DMS 273 treated with DMSO at 0.1 percent for 48 hours (cell line): Measurements from ENCODE around the gene GLRX3.
"Not testable (repeated sequence)": the region's sequence is repeated elsewhere in the genome, so short reads cannot be mapped to it uniquely, and the experiment has no call there.

ENCODE experiments used
- DNase-seq: peaks from one replicate; lab custom pipeline; 2025; lab: John Stamatoyannopoulos, UW

Gene GLRX3

DNA sequence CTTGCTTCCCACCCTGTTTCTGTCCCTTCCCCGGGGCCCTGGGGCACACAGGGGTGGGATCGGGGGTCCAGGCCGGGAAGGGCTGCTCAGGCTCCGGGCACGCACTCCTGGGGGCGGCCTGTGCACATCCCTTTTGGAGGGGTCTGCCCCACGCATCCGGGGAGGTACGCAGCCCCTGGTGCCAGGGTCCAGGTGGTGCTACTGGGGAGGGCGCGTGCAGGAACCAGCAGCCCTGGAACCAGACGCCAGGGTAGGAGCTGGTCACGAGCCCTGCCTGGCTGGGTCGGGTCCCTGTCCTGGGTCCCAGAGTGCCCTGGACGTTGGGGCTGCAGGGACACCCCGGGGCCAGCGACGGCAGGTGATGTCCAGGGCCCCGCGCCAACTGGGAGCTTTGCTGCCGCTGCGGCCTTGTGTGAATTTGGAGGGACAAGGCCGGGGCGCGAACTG lies 53.4 kb downstream of the GLRX3 start:
- DNase-seq = no peak

DNA sequence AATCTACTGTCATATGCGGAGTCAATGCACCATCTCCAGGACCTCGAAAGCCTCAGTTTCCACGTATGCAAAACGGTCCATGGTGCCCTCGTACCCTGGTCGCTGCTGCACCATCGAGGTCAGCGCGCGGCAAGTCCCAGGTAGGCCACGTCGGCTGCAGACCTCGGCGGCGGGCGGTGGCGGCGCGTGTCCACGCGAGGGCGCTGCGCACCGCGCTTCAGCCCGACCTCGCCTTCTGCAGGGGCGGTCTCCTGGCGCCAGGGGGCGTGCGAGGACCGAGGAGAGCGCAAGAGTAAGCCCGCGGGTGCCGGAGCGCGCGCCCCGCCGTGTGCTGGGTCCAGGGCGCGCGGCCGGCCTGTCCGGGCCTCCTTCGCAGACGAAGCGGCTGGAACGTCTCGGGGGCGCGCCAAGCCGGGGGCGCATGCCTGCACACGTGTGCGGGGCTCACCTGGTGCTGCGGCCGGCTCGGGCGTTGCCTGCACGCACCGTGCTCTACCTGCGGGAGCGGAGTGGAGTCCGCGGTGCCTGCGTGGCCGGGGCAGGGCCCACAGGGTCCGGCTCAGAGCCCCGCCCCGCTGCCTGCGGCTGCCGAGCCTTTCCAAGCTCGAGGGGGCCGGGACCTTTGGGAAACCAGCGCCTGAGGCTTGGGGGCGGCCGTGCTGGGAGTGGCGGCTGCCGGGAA lies 54.0 kb downstream of the GLRX3 start:
- DNase-seq = no peak

DNA sequence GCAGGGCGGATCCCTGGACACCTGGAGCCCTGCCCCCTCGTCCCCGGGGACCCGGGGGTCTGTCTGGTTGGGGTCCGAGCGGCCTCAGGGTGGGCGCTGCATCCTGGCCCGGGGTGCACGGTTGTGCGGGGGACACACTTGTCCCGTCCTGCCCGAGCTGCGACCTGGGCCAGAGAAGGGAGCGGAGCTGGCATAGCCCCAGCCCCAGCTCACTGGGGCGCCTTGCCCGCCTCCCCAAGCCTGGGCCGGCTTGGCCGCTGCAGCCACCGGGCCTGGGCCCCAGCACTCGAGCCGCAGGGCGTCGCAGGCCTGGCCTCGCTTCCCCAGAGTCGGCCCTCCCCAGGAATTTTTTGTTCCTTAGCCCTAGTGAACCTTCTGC lies 54.5 kb downstream of the GLRX3 start:
- DNase-seq = no peak

DNA sequence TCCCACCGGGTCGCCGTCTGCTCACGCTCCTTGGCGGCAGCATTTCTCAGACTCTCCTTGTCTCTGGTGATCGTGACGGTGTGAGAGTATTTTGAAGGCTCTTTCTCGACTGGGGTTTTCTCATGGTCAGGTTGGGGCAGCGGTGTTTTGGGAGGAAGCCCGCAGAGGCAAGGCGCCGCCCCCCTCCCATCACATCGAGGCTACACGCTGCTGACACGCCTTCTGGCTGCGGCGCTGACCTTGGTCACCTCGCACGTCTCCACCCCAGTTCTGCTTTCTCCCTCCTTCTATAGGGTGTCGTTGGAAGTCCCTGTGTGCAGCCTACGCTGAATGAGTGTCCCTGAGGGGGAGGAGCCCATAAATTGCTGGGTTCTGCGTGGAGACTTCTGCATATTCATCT lies 55.2 kb downstream of the GLRX3 start:
- no peak for DNase-seq

DNA sequence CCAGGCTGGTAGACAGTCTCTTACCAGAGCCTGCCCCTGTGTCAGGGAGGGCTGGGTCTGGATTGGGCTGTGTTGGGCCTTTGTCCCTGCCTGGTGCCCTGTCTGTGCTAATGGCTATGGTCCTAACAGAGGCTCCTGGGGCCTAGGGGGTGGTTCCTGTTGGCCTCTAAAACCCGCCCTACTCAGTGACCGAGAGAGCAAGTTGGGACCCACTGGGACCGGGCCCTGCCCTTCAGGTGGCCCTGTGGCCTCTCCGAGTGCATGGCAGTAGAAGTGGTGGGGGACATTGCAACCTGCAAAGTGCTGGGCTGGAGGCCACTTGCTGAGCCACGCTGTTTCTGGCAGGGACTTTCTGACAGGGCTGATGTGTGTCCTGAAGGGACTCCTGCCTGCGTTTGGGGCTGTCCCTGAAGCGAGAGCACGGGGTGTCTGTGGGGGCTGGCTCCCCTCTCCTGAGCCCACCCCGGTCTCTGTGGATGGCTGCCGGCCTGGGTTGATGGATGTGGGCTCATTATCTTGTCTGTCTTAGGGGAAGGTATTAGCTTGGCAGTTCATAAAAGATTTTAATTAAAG lies 56.2 kb downstream of the GLRX3 start:
- no peak for DNase-seq

DNA sequence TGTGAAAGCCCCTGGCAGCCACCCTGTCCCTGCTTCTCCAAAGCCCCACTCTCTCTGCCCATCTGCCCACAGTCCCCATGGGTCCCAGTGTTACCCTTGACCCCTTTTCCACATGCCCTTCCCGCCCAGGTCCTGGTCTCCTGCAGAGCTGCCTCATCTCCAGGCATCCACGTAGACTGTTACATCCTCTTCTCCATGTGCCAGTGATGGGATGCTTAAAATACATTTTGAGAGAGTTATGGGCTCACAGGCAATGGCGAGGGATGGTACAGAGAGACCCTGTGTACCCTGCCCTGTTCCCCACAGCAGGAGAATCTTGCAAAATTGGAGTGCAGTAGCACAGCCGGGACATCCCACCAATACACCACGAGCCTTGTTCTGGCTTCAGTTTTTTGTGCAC lies 56.8 kb downstream of the GLRX3 start:
- no peak for DNase-seq

DNA sequence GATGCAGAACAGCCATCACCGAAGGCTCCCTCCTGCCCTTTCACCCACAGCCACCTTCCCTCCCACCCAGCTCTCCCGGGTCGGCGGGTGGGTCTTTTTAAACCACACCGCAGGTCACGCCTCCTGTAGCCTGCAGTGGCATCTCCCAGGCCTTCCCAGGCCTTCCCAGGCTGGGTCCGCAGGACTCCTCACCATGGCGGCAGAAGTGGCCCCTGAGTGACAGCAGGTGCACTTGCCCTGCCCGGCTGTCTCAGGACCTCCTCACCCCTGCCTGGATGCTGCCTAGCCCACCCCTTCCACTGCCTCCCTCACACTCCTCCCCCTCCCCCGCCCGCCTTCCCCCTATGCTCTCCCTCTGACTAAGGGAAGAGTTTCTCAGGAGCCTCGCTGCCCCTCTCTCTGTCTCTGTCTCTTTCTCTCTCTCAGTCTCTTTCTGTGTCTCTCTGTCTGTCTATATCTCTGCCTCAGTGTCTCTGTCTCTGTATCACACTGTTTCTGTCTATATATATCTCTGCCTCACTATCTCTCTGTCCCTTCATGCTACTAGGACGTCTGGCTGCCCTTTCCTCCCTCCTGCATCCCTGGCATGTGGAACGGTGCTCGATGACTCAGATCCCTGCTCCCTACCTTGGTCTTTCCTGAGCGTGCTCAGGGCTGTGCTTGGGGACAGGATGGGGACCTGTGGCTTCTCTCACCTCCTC lies 57.5 kb downstream of the GLRX3 start:
- DNase-seq = no peak

DNA sequence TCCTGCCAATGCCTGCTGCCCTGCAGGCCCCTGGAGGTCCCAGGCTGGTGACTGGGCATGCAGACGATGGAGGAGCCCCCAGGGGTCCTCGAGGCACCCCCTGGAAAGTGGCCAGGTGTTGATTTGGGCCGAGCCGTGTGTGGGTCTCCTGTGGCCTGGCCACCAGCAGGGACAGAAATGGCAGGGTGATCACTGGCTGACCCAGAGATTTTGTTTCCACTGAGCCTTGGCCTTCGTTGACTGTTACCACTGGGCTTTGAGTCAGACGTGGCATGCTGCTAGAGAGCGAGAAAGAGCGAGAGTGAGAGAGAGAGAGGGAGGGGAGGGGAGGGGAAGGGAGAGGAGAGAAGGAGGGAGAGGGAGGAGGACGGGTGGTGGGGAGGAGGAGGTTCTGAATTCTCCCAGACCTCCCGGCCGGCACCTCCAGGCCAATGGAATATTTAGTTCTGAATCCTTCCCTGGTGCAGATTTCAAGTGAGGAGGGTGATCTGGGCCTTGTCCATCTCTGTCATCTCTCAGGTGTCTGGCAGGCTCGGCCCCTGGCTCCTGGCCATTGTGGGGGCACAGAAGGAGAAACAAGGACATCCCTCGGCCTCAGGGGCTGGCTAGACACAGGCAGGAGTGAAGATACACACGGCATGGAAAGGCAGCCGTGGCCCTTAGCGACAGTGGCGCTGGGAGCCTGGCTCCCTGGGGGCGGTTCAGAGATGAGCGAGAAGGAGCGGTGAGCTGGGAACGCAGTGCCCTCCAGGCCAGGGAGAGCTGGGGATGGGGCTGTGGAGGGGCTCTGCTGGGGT lies 58.2 kb downstream of the GLRX3 start:
- DNase-seq = no peak

DNA sequence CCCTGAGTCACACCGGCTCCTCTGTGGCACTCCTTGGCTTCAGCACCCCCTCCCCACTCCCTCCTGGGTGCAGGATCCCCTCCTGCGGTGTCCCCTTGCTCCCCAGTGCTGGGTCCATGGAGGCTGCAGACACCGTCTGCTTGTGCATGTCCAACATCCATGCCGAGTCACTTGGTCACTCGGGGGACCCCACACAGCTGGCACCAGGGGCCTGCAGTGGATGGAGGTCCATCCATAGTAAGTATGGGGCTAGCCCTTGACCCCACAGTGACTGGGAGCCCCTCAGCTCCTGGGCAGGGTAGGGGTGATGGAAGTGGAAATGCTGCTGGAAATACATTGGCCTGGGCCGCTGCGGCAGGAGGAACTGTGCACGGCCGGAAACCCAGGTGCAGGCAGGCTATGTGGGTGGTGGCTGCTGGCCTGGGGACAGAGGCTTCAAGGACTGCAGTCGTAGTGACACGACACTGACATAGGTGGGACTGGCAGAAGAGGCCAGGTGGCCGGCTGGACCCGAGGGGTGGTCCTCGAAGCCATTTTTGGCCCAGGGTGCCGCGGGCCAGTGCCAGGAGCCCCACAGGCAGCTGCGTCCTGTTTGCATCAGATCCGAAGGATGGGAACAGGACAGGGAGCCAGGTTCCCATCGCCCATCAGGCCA lies 58.9 kb downstream of the GLRX3 start:
- no peak for DNase-seq

DNA sequence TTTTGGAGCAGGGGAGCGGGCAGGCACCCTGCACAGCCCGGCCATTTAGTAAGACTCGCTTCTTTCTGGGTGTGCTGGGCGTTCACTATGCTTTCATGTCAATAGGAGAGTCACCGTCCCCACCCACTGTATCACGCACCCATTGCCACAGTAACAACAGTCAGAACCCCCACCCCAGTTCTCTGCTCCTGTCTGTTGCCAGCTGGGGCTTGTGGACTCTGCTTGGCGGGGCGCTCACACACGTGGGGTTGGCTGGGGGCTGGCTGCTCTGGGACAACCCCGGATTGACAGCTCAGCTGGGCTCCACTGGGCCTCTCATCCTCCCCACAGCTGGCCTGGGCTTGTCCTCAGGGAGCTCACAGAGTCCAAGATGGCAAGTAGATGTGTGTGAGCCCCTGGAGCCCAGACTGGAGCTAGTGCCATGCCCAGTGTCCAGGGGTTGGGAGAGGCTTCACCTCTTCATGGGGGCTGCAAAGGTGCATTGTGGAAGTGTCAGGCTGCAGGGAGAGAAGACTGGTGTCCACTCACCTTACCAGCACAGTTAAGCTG lies 59.6 kb downstream of the GLRX3 start:
- DNase-seq = no peak

DNA sequence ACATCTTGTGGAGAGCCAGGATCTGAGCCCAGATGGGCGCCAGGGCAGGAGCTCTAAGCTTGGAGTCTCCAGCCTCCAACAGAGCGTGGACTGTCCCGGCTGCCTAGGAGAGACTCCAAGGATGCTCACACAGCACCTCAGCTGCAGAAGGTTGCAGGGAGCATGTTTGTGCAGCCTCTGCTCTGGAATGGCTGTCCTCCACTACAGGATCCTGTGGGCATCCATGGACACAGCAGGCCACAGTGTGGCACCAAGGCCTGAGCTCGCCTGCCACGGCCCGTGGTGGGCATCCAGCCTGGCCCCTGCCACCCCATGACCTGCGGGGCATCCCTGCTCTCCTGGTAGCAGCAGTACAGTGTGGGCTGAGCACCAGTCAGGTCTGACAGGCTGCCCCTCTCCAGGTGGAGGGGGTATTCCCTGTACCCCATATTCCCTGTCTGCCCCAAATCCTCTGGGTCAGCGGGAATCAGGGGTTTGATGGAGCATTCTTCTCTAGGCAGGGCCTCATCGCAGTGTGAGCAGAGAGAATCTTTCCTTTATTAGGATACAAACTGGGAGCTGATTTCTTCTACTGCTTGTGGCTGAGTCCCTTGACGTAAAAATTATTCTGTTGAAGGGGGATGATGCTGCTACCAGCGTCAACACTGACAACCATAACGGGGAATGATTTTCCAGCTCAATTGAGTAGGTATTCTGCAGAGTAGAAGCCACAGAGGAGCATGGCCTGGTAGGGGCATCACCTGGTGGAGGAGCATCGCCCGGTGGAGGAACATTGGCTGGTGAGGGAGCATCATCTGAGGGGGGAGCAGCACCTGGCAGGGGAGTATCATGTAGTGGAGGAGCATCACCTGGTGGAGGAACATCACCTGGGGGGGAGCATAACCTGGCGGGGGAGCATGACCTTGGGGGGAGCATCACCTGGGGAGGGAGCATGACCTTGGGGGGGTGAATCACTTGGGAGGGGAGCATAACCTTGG lies 60.6 kb downstream of the GLRX3 start:
- no peak for DNase-seq

DNA sequence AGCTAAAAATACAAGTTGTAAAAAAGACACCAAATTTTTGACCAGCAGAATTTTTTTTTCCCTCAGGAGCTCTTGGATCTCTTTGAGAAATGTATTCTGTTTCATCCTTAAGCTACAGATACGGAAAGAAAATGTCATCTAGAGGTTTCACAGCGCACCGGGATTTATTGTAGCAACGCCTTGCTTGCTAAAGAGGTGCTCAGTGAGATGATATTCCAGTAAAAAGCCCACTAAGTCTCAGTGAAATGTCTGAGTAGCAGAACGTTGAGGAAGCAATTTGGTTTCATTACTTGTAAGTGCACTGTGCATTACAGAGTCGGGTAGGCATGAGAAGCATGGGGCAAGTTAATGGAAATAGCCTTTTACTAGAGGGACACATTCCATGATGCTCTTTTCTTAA lies 62.5 kb downstream of the GLRX3 start:
- no peak for DNase-seq

DNA sequence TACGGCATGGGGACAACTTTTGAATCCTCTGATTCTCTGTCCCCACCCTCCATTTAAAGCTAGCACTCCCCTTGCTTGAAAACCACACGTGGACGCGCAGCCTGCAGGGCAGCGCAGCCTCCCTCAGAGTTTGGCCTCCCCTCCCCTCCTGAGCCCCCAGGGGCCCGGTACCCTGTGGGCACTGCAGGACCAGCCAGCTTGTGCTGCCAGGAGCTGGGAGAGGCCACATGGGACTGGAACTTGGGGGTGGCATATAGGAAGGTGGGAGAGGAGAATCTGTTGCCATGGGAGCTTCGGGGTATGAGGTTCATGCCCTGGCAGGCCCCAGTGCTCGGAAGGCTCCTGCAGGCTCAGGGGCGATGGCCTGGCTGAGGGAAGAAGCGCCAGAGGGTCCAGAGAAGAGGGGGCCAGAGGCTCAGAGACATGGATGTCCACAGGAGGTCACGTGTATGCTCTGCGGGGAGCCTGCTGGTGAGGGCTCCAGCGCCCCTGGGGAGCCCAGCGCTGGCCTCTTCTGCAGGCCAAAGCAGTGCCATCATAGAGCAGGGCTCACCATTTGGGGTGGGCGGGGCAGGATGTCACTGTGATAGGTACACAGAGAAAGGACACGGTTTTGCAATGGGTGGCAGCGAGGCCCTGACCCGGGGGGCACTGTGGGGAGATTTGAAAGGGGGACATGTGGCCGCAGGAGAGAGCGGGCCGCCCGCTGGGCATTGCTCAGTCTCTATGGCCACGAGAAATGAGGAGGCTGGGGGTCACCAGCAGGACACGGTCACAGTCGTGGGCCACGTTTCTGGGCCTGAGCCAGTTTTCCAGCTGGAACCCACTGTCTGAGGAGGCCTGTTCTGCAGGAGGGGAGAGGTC lies 64.2 kb downstream of the GLRX3 start:
- no peak for DNase-seq

DNA sequence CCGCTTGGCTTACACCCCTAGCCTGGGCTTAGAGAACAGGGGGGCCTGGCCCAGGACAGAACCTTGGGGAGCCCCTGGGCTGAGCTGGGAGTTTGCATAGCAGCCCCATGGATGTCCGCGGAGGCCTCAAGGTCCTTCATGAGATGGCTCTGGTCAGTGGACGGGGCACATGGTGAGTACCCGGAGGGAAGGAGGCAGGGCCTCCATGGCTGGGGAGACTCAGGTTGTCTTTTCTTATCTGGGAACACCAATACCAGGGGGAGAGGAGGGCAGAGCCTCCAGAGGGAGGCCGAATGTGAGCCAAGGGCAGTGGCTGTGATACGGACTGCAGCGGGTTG lies 64.8 kb downstream of the GLRX3 start:
- DNase-seq = no peak

DNA sequence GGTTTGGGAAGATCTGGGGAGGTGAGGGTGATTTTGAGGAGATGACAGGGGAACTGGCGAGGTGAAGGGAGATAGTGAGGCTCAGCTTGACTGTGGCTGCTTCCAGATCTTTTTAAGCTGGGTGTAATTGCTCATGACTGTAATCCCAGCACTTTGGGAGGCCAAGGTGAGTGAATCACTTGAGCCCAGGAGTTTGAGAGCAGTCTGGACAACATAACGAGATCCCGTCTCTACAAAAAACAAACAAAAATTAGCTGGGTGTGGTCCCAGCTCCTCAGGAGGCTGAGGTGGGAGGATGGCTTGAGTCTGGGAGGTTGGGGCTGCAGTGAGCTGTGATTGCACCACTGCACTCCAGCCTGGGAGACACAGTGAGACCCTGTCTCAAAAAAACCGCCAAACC lies 66.0 kb downstream of the GLRX3 start:
- DNase-seq = not testable (repeated sequence)

DNA sequence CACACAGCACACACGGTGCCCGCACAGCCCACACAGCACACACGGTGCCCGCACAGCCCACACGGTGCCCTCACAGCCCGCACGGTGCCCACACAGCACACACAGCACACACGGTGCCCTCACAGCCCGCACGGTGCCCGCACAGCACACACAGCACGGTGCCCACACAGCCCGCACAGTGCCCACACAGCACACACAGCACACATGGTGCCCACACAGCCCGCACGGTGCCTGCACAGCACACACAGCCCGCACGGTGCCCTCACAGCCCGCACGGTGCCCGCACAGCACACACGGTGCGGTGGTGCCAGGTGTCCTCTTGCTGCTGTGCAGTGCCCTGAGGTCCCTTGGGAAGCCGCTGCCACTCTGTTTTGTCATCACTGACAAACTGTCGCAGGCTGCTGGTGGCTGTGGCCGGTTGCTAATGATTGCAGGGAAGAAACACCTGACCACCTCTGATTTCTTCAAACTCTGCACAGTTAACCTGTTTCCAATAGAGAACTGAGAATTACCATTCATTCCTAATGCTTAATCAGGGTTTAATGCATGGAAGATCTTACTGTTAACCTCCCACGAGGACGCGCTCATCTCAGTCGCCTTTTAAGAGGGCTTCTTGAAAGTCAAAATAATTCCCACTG lies 66.9 kb downstream of the GLRX3 start:
- no peak for DNase-seq

DNA sequence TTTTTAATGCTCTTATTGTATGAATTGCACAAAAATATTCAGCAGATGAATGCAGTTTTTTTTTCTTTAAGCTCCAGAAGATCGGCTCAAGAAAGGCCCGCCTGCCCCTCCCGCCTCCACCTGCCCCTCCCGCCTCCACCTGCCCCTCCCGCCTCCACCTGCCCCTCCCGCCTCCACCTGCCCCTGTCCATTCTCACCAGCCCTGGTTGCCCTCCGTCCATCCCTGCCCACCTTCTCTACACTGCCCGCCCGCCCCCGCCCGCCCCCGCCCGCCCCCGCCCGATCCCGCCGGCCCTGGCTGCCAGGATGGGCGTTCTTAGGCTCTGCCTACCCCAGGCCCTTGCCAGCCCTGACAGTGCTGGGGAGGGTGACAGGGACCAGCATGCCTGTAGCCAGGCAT lies 67.4 kb downstream of the GLRX3 start:
- no peak for DNase-seq

DNA sequence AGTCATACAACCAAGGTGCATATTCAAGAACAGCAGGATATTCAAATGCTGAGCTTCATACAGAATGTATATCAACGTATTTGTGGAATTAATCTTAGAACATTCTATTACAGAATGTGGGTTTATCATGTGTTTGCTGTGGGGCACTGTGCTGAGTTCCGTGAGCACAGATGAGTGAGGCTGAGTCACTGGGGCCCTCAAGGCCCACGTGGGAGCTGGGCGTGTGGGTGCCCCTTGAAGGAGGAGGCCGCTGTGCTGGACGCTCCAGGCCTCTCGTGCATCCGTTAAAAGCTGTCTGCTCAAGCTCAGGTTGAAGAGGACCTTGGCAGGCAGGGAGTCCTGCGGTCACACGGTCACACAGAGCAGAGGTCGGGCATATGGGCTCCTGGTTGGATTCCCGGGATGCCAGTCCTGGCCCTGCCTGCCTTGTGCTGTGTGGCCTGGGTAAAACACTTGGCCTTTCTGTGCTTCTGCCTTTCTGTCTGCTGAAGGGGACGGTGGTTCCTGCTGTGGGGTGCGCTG lies 70.1 kb downstream of the GLRX3 start:
- DNase-seq = no peak

DNA sequence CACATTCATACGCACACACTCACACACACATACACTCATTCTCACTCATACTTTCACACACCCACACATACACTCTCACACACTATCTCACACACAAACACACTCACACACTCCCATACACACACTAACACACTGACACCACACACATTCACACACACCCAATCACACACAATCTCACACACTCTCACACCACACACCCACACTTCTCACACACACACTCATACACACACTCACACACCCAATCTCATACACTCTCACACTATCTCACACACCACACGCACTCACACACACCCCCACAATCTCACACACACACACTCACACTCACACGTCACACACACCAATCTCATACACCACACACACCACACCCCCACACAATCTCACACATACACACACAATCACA lies 71.0 kb downstream of the GLRX3 start:
- no peak for DNase-seq
